Neural progenitor cell (in vitro differentiated cells): Measurements from ENCODE around the gene FIBP. TPM values are rescaled to one million over a fixed set of nuclear protein-coding genes. Genes with fewer than 3 reads are reported as not detected.
A peak's percentile ranks its signal among the peaks of the same experiment; 100 is the strongest.

ENCODE experiments used
- DNase-seq: peaks from one replicate; pipeline ENCODE4 v3.0.0-alpha.2; 2016; ENCODE audit warnings: low spot score
- H2AFZ ChIP-seq: fragments of 200-600 bp; sonication (generic); replicated peaks from 2 replicates; pipeline ENCODE4 v1.6.1; 2016; ENCODE audit warnings: antibody characterized with exemption
- H3F3A ChIP-seq: fragments of 200-600 bp; sonication (generic); 2 replicates; pipeline ENCODE4 v1.6.1; 2016; ENCODE audit warnings: antibody characterized with exemption, low read depth
- H3K27ac ChIP-seq: fragments of 200-600 bp; sonication (generic); 2 replicates; pipeline ENCODE4 v1.5.1; 2016; ENCODE audit warnings: mild to moderate bottlenecking
- H3K27me3 ChIP-seq: fragments of 200-600 bp; sonication (generic); 2 replicates; pipeline ENCODE4 v1.6.1; 2016; ENCODE audit warnings: mild to moderate bottlenecking, moderate library complexity
- H3K36me3 ChIP-seq: fragments of 200-600 bp; sonication (generic); 2 replicates; pipeline ENCODE4 v1.5.1; 2016
- H3K4me1 ChIP-seq: fragments of 200-600 bp; sonication (generic); 2 replicates; pipeline ENCODE4 v1.6.1; 2016; ENCODE audit warnings: mixed run types
- H3K4me2 ChIP-seq: fragments of 200-600 bp; sonication (generic); 2 replicates; pipeline ENCODE4 v1.6.1; 2016
- H3K4me3 ChIP-seq: fragments of 200-600 bp; sonication (generic); 2 replicates; pipeline ENCODE4 v1.5.1; 2016
- H3K79me2 ChIP-seq: fragments of 200-600 bp; sonication (generic); 2 replicates; pipeline ENCODE4 v1.6.1; 2016; ENCODE audit warnings: low read depth
- H3K9ac ChIP-seq: fragments of 200-600 bp; sonication (generic); 2 replicates; pipeline ENCODE4 v1.6.1; 2016
- H3K9me3 ChIP-seq: fragments of 200-600 bp; sonication (generic); 2 replicates; pipeline ENCODE4 v1.5.1; 2016; ENCODE audit warnings: low read depth
- H4K20me1 ChIP-seq: fragments of 200-600 bp; sonication (generic); 2 replicates; pipeline ENCODE4 v1.6.1; 2016; ENCODE audit warnings: low read depth
- H3K27ac Mint-ChIP-seq: 3 replicates; pipeline ENCODE4 v1.8.0; 2021; ENCODE audit warnings: mixed read lengths
- H3K27me3 Mint-ChIP-seq: 2 replicates; pipeline ENCODE4 v1.8.0; 2022; ENCODE audit warnings: low read depth, mild to moderate bottlenecking, inconsistent platforms, moderate library complexity, mixed read lengths; ENCODE audit not compliant: insufficient read depth
- H3K36me3 Mint-ChIP-seq: 3 replicates; pipeline ENCODE4 v1.8.0; 2021; ENCODE audit warnings: mixed read lengths
- H3K4me1 Mint-ChIP-seq: 3 replicates; pipeline ENCODE4 v1.8.0; 2021; ENCODE audit warnings: mixed read lengths
- H3K4me3 Mint-ChIP-seq: 3 replicates; pipeline ENCODE4 v1.8.0; 2021; ENCODE audit warnings: mild to moderate bottlenecking, moderate library complexity, mixed read lengths
- H3K9me3 Mint-ChIP-seq: 3 replicates; pipeline ENCODE4 v1.8.0; 2020; ENCODE audit warnings: mixed read lengths
- EZH2 ChIP-seq: fragments of 200-600 bp; sonication (generic); IDR thresholded peaks from 2 replicates; pipeline ENCODE4 v1.6.1; 2017; ENCODE audit warnings: antibody characterized with exemption, mild to moderate bottlenecking, moderate library complexity
- EZH2phosphoT487 ChIP-seq: fragments of 200-600 bp; sonication (generic); IDR thresholded peaks from 2 replicates; pipeline ENCODE4 v1.6.1; 2017; ENCODE audit warnings: antibody characterized with exemption
- total RNA-seq: library from RNA; depleted of rRNA; stranded (reverse); fragments of >200 nt; gene quantifications from 2 replicates; pipeline ENCODE4 v1.2.3, GENCODE V29; 2015; ENCODE audit warnings: low replicate concordance
- TF ChIP-seq, protein P1 (sequence below): fragments of 200-600 bp; sonication (generic); IDR thresholded peaks from 2 replicates; pipeline ENCODE4 v1.5.1; 2017; ENCODE audit warnings: antibody characterized with exemption, mild to moderate bottlenecking

The FIBP gene
- total RNA-seq, 1 donor from 2014 or later = 92.1 TPM

DNA sequence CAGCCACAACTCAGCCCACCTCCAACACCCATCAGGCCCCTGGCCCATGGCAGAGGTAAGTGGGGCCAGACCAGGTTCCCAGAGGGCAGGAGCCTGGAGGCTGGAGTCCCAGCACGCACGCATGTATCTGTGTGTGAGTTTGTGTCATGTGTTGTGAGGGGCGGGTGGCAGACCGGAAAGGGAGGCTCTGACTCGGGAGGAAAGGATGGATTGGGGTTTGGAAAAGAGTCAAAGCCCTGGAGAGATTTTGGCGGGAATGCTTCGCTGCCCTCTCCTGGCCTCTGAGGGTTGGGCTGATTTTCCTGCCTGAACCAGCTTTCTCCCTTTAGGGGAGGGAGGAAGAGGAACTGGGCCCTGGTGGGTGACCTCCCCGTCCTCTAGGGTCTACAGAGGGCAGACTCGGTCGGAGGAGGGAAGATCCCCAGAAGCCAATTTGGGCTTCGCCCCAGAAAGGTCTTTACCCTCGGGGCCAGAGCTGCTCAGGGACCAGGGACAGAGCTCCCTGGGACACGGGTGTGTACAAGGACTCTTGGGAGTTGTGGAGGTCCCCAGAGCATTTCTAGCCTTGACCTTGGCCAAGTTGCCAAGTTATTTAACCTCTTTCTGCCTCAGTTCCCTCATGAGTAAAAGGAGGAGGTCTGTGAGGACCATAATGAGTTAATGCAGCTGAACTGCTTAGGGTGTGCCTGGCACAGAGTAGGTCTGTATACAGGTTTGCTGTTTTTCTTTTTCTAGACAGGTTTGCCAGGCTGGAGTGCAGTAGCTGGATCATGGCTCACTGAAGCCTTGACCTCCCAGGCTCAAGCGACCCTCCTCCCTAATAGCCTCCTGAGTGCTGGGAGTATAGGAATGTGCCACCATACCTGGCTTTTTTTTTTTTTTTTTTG lies 23.7 kb upstream of the FIBP start:
- H3K4me1 Mint-ChIP-seq = peaks cover 25% of the 10 kb centered on the region
- no peaks in the 10 kb centered on the region for H3K9me3 Mint-ChIP-seq
- H3K9me3 ChIP-seq = no peaks in the 10 kb centered on the region
- no peak overlapping the region for H3K4me3 ChIP-seq
- H3K4me2 ChIP-seq = no peak overlapping the region
- H3K36me3 Mint-ChIP-seq = peaks cover 5% of the 10 kb centered on the region
- no peak overlapping the region for H3K27ac ChIP-seq
- H3K27ac Mint-ChIP-seq = peak overlapping the region; percentile 96
- peaks cover 27% of the 10 kb centered on the region for H3K27me3 ChIP-seq
- H3K9ac ChIP-seq = no peak overlapping the region
- H3K27me3 Mint-ChIP-seq = peaks cover 3% of the 10 kb centered on the region
- H3F3A ChIP-seq = peaks cover 3% of the 10 kb centered on the region
- H3K4me1 ChIP-seq = no peaks in the 10 kb centered on the region
- no peaks in the 10 kb centered on the region for H3K79me2 ChIP-seq
- H4K20me1 ChIP-seq = no peaks in the 10 kb centered on the region
- peak overlapping the region; percentile 57 for H3K4me3 Mint-ChIP-seq
- no peaks in the 10 kb centered on the region for H3K36me3 ChIP-seq
- TF ChIP-seq EZH2 (no peak), EZH2phosphoT487 (no peak)
- TF ChIP-seq, protein P1, sequence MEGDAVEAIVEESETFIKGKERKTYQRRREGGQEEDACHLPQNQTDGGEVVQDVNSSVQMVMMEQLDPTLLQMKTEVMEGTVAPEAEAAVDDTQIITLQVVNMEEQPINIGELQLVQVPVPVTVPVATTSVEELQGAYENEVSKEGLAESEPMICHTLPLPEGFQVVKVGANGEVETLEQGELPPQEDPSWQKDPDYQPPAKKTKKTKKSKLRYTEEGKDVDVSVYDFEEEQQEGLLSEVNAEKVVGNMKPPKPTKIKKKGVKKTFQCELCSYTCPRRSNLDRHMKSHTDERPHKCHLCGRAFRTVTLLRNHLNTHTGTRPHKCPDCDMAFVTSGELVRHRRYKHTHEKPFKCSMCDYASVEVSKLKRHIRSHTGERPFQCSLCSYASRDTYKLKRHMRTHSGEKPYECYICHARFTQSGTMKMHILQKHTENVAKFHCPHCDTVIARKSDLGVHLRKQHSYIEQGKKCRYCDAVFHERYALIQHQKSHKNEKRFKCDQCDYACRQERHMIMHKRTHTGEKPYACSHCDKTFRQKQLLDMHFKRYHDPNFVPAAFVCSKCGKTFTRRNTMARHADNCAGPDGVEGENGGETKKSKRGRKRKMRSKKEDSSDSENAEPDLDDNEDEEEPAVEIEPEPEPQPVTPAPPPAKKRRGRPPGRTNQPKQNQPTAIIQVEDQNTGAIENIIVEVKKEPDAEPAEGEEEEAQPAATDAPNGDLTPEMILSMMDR = peak; percentile 49
- H2AFZ ChIP-seq = peak overlapping the region; percentile 86
- DNase-seq = peak; percentile 67

DNA sequence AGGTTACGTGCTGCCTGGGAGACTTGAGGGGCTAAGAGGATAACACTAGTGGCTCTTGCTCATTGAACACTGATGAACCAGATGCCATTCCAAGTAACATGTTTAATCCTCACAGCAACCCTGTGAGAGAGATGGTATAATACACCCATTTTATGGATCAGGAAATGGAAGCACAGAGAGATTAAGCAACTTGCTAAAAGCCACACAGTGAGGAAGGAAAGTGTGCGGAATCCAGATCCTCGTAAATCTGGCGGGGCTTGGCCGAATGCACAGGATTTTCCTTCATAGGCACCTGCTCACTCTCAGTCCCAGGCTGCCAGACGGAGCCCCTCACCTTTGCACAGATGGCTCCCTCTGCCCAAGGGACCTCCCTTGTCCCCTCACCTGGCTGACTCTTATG lies 19.6 kb upstream of the FIBP start:
- Histone ChIP-seq H3K27me3 (peaks cover 67% of the 10 kb centered on the region), H3K36me3 (no peaks in the 10 kb centered on the region), H2AFZ (no peak overlapping the region), H3K79me2 (no peaks in the 10 kb centered on the region), H3F3A (peaks cover 3% of the 10 kb centered on the region), H3K27ac (no peak overlapping the region), H3K4me2 (no peak overlapping the region), H3K9me3 (no peaks in the 10 kb centered on the region), H3K9ac (no peak overlapping the region), H4K20me1 (no peaks in the 10 kb centered on the region), H3K4me1 (no peaks in the 10 kb centered on the region), H3K4me3 (no peak overlapping the region)
- Mint-ChIP-seq H3K27ac (no peak overlapping the region), H3K9me3 (no peaks in the 10 kb centered on the region), H3K4me1 (peaks cover 20% of the 10 kb centered on the region), H3K4me3 (peak overlapping the region; percentile 64), H3K36me3 (no peaks in the 10 kb centered on the region), H3K27me3 (peaks cover 8% of the 10 kb centered on the region)
- no peak for DNase-seq
- TF ChIP-seq EZH2 (no peak), EZH2phosphoT487 (no peak)
- TF ChIP-seq, protein P1 = no peak

GRCh38 chr11:65906602-65907001 lies 18.3 kb upstream of the FIBP start:
- Histone ChIP-seq H3K27ac (no peak overlapping the region), H2AFZ (no peak overlapping the region), H3K4me2 (no peak overlapping the region), H3K9me3 (no peaks in the 10 kb centered on the region), H3F3A (peaks cover 3% of the 10 kb centered on the region), H3K27me3 (peaks cover 80% of the 10 kb centered on the region), H3K4me3 (no peak overlapping the region), H3K9ac (no peak overlapping the region), H3K36me3 (no peaks in the 10 kb centered on the region), H3K4me1 (no peaks in the 10 kb centered on the region), H3K79me2 (no peaks in the 10 kb centered on the region), H4K20me1 (no peaks in the 10 kb centered on the region)
- H3K27me3 Mint-ChIP-seq = peaks cover 15% of the 10 kb centered on the region
- H3K27ac Mint-ChIP-seq = no peak overlapping the region
- no peaks in the 10 kb centered on the region for H3K36me3 Mint-ChIP-seq
- peaks cover 25% of the 10 kb centered on the region for H3K4me1 Mint-ChIP-seq
- DNase-seq = no peak
- H3K9me3 Mint-ChIP-seq = no peaks in the 10 kb centered on the region
- no peak for TF ChIP-seq EZH2phosphoT487
- TF ChIP-seq EZH2 = no peak
- TF ChIP-seq, protein P1 = no peak
- no peak overlapping the region for H3K4me3 Mint-ChIP-seq
